ENCODE data around the gene ST3GAL3. TPM values are rescaled to one million over a fixed set of nuclear protein-coding genes. Genes with fewer than 3 reads are reported as not detected.

The ST3GAL3 gene
- total RNA-seq, 1 experiment from 2014 or later, result 26.0 TPM

- TF ChIP-seq POLR2AphosphoS5 (IDR thresholded peaks at IDR 0.05; ENCODE audit: low read depth, low read length), result peak; percentile 30; the same call in 1 of the 2 replicates
- no peak for TF ChIP-seq CTCF (IDR thresholded peaks at IDR 0.05)
- peaks cover 16% of the 10 kb centered on the region for H3K9me3 ChIP-seq (ENCODE audit: control insufficient read depth, insufficient read depth, low read depth, low read length)
- H3K4me1 ChIP-seq (ENCODE audit: control insufficient read depth, insufficient read depth, low read length), result peaks cover 10% of the 10 kb centered on the region
- BruUV-seq (replicated peaks), result no TSS peak
- ATAC-seq, result peak; percentile 99
- POLR2A ChIA-PET, result no interaction called here
- H3K36me3 ChIP-seq (ENCODE audit: control insufficient read depth, insufficient read depth, low read length), result 0 out of 2 replicates have a peak, but pooled peaks cover 3% of the 10 kb centered on the region
- CTCF ChIA-PET, result interaction anchor here (0.6 kb wide), 1 partner anchor 15 kb away, joined by 3 read pairs; no protein-coding TSS in a partner anchor
- in situ Hi-C loops (cut with HindIII; ENCODE audit: low pct_unique_long_range_greater_than_20kb, low sequenced_read_pairs) (no loop called here), intact Hi-C loops (cut with micrococcal nuclease; ENCODE audit: unreplicated experiment) (no loop called here)
- DNase-seq (ENCODE audit: low read depth, low spot score), result peak; percentile 88
- peak overlapping the region; percentile 67 for H3K27ac ChIP-seq (ENCODE audit: low read length)
- H3K4me3 ChIP-seq (ENCODE audit: low read depth in 2 of 2, low read length in 2 of 2), result peak overlapping the region in 1 of 2 experiments; percentile 9; a peak in 1 of 4 replicates
- H3K27me3 ChIP-seq (ENCODE audit: control insufficient read depth, insufficient read depth, low read length), result no peaks in the 10 kb centered on the region
These were observed 114.8 kb downstream of the ST3GAL3 start for GRCh38 chr1:43822040-43822690.

GRCh38 chr1:43824795-43825194 lies 117.5 kb downstream of the ST3GAL3 start:
- no peak for DNase-seq (ENCODE audit: low read depth, low spot score)
- in situ Hi-C loops (cut with HindIII; ENCODE audit: low pct_unique_long_range_greater_than_20kb, low sequenced_read_pairs), result no loop called here
- ATAC-seq, result no peak
- no TSS peak for BruUV-seq (replicated peaks)
- TF ChIP-seq SIN3A (IDR thresholded peaks at IDR 0.05; ENCODE audit: borderline replicate concordance, insufficient read depth, low read depth, low read length) (no peak), TCF7L2 (IDR thresholded peaks at IDR 0.05; ENCODE audit: low read depth, low read length) (no peak), CTCF (IDR thresholded peaks at IDR 0.05) (no peak), POLR2AphosphoS5 (IDR thresholded peaks at IDR 0.05; ENCODE audit: low read depth, low read length) (no peak), REST (IDR thresholded peaks at IDR 0.05; ENCODE audit: insufficient read depth in 1 of 2, low read depth in 2 of 2, low read length in 1 of 2) (no peak)
- intact Hi-C loops (cut with micrococcal nuclease; ENCODE audit: unreplicated experiment), result no loop called here
- Histone ChIP-seq H3K4me1 (ENCODE audit: control insufficient read depth, insufficient read depth, low read length) (peaks cover 12% of the 10 kb centered on the region), H3K4me3 (ENCODE audit: low read depth in 2 of 2, low read length in 2 of 2) (no peak overlapping the region), H3K36me3 (ENCODE audit: control insufficient read depth, insufficient read depth, low read length) (0 out of 2 replicates have a peak, but pooled peaks cover 3% of the 10 kb centered on the region), H3K9me3 (ENCODE audit: control insufficient read depth, insufficient read depth, low read depth, low read length) (no peaks in the 10 kb centered on the region), H3K27me3 (ENCODE audit: control insufficient read depth, insufficient read depth, low read length) (no peaks in the 10 kb centered on the region), H3K27ac (ENCODE audit: low read length) (no peak overlapping the region)
- CTCF ChIA-PET, result no interaction called here
- POLR2A ChIA-PET, result no interaction called here
